GM21390 (cell line): ENCODE results near the gene PHF21A.
A peak's percentile ranks its signal among the peaks of the same experiment; 100 is the strongest.

ENCODE experiments used
- ATAC-seq: cut with Tn5 transposase; IDR thresholded peaks from one replicate; pipeline ENCODE4 v1.9.1; 2021; ENCODE audit not compliant: unreplicated experiment

The PHF21A gene

DNA sequence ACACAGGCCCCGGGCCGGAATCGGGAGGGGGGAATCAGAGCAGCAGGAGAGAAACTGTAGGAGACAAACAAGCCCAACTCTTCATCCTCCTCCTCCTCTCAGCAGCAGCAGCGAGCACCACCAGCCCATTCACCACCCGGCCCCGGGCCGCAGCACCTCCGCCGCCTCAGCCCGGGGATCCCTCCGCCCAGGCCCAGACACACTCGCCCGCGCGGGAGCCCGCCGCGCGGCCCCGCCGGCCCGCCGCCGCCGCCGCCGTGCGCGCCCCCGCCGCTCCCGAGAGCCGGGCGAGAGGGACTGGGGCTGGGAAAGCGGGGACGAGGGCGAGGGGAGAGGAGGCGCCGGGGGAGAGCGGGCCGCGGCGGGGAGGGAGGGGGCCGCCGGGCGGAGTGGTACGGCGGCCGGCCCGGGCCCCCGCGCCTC, at the start of gene PHF21A:
Gene PHF21A (minus strand): TSS at position 154 of the 423 bp plus-strand sequence. CDS start 37,235 bp downstream, outside the sequence.
- ATAC-seq = peak; percentile 49

- ATAC-seq = no peak
These were observed 49.5 kb upstream of the PHF21A start for GRCh38 chr11:46170797-46171196.

DNA sequence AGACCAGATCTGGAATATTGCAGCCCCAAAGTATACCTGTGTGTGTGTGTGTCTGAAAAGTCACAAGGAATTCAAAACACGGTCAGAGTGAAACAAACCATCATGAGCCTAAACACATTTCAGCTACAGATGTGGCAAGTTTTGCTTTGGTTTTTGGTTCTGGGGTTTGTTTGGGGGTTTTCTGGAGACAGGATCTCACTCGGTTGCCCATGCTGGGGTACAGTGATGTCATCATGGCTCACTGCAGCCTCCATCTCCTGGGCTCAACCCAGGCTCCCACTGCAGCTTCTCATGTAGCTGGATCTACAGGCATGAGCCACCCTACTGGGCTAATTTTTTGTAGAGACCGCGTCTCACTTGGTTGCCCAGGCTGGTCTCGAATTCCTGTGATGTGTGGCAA, 41.4 kb upstream of the PHF21A start:
- no peak for ATAC-seq

GRCh38 chr11:46161201-46161600, 39.9 kb upstream of the PHF21A start:
- ATAC-seq = no peak

GRCh38 chr11:46160100-46160499, 38.8 kb upstream of the PHF21A start:
- no peak for ATAC-seq

DNA sequence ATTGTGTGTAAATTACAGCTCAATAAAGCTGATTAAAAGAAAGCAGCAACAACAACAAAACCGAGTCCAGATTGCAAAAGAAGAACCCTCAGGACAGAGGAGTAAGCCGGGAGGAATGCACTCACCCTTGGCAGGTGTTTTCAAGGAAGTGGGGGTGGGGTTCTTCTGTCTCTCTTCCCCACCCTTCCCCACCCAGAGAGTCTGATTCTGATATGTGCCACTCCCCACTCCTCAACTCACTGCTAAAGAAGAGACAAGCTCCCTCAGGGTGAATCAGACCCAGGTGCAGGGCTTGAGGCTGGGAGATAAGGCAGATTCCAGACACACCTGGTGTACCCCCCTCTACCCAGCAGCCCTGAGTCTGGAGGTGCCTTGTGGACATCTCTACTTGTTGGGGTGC, 38.4 kb upstream of the PHF21A start:
- ATAC-seq = no peak

DNA sequence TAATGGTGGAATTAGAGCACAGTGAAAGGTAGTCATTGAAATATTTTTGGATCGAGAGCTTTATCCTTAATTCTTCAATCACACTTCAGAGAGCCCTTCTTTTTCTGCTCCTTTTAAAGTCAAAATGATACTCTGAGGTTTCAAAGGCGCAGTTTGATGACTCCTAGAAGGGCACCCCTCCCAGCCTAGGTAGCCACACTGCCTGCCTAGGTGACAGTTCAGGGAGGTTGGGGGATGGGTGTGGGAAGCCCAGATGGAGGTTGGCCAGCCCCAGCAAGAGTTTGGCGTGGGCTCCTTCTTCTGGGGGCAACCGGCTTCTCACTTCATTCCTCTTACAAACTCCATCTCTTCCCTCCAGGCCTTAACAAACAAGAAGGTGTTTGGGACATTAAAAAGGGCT, 28.6 kb upstream of the PHF21A start:
- ATAC-seq = no peak

DNA sequence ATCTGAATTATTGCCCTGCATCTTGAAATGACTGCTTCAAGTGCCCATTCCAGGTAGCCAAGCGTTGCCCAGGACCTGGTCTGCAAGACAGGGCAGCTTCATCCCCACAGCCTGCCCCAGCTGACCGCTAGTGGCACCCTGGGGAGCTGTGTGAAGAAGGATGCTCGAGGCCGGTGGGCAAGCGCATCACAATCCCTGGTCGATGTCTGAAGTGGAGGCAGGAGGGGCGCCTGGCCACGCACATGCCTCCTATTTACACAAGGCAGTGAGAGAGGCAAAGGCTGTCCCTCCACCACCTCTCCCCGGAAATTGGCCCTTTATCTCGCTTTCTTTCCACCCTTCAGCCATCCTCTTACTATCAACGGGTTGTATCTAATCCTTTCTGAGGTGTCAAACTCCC, 28.1 kb upstream of the PHF21A start:
- ATAC-seq = no peak

GRCh38 chr11:46144741-46145140, 23.5 kb upstream of the PHF21A start:
- no peak for ATAC-seq

- no peak for ATAC-seq
These were observed 22.0 kb upstream of the PHF21A start for GRCh38 chr11:46143049-46143806.

GRCh38 chr11:46142561-46142960, 21.3 kb upstream of the PHF21A start:
- no peak for ATAC-seq

- no peak for ATAC-seq
These were observed 20.3 kb upstream of the PHF21A start for GRCh38 chr11:46141597-46141996.

- ATAC-seq = no peak
These were observed 13.3 kb upstream of the PHF21A start for GRCh38 chr11:46134540-46134939.

GRCh38 chr11:46134061-46134460, 12.8 kb upstream of the PHF21A start:
- no peak for ATAC-seq

DNA sequence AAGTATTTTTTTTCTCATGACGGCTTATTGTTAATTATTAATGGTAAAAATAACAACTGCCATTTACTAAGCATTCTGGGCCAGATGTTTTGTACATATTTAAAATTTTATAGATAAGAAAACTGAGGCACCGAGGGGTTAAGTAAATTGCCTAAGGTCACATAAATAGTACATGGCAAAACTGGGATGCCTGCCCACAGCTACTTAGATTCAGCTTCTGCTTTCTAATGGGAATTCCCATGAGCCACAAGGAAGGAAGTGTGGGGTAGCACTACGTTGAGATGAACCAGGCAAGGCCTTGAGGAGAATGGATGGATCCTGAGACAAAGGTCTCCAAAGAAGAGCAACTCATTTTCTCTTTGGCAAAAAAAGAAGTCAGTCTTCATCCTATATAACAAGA, 11.9 kb upstream of the PHF21A start:
- no peak for ATAC-seq

DNA sequence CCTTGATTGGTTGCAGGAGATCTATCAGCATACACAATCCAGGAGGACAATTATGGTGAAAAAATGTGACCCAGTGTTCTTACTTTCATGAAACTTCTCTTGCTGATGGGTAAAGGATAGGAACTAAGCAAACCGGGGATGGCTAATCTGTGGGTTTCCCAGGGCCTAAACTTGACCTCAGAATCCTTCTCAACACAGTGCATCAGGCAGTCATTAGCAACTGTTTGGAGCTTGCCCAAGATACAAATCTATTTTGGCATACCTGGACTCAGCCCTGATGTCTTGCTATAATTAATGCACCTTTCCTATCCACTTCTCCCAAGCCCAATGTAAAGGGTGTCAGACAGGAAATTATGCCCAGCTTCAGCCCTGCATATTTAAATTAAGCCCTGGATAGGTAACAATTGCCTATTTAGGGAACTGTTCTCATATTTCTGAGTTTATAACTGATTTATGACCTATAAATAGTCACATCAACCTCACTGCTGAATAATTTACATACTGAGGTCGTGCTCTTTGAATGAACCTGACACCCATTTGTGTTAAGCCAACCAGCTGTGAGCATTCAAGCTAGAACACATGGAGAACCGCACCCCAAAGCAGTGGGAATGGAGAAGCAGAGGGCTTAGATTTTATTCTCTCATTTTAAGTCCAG, 9.2 kb upstream of the PHF21A start:
- no peak for ATAC-seq

GRCh38 chr11:46129133-46129532, 7.9 kb upstream of the PHF21A start:
- no peak for ATAC-seq

GRCh38 chr11:46127150-46127638, 5.9 kb upstream of the PHF21A start:
- peak; percentile 82 for ATAC-seq

- ATAC-seq = no peak
These were observed 4.0 kb upstream of the PHF21A start for GRCh38 chr11:46125284-46125683.

GRCh38 chr11:46122945-46123715, 1.9 kb upstream of the PHF21A start:
- ATAC-seq = no peak

GRCh38 chr11:46121724-46122477, 647 bp upstream of the PHF21A start:
- ATAC-seq = peak; percentile 33
